Bronchial epithelial cell (primary cell): Measurements from ENCODE around the gene CNOT6L. TPM values are rescaled to one million over a fixed set of nuclear protein-coding genes. Genes with fewer than 3 reads are reported as not detected.
A peak's percentile ranks its signal among the peaks of the same experiment; 100 is the strongest.
"Not testable (repeated sequence)": the region's sequence is repeated elsewhere in the genome, so short reads cannot be mapped to it uniquely, and the experiment has no call there.

ENCODE experiments used
- DNase-seq: peaks from one replicate; pipeline ENCODE4 v3.0.0-alpha.2; 2010; ENCODE audit warnings: low read depth
- FAIRE-seq: peaks from 2 replicates; lab custom pipeline; 2011; peaks lifted over from hg19 to GRCh38; lab: Jason Lieb, UNC
- H3K27me3 ChIP-seq: 2 replicates; pipeline ENCODE4 v1.5.1; 2011; ENCODE audit warnings: low read length; ENCODE audit not compliant: control insufficient read depth, insufficient read depth
- H3K36me3 ChIP-seq: 2 replicates; pipeline ENCODE4 v1.5.1; 2011; ENCODE audit warnings: low read length; ENCODE audit not compliant: control insufficient read depth, insufficient read depth
- H3K4me3 ChIP-seq: 2 replicates; pipeline ENCODE4 v1.5.1; 2011; ENCODE audit warnings: mild to moderate bottlenecking, low read depth, low read length, control low read depth
- CTCF ChIP-seq: IDR thresholded peaks from 2 replicates; pipeline ENCODE4 v1.5.1; 2011; ENCODE audit warnings: mild to moderate bottlenecking, moderate library complexity, low read length, control low read depth, inconsistent platforms; ENCODE audit not compliant: insufficient read depth, severe bottlenecking
- total RNA-seq: library from RNA; depleted of rRNA; stranded (reverse); fragments of >200 nt; gene quantifications from 2 replicates; pipeline ENCODE4 v1.2.1, GENCODE V29; 2014

The CNOT6L gene
- total RNA-seq, 1 donor from 2014 or later, result 15.0 TPM

- DNase-seq, result peak; percentile 12
- FAIRE-seq, result no peak
- Histone ChIP-seq H3K36me3 (peaks cover 3% of the 10 kb centered on the region), H3K27me3 (no peaks in the 10 kb centered on the region), H3K4me3 (no peak overlapping the region)
- TF ChIP-seq CTCF, result no peak
Observed at GRCh38 chr4:77734928-77735327, 84.2 kb downstream of the CNOT6L start.

GRCh38 chr4:77731656-77732055 is 87.5 kb downstream of the CNOT6L start:
- H3K36me3 ChIP-seq, result peaks cover 2% of the 10 kb centered on the region
- DNase-seq, result no peak
- no peaks in the 10 kb centered on the region for H3K27me3 ChIP-seq

GRCh38 chr4:77728420-77728819 is 90.7 kb downstream of the CNOT6L start:
- DNase-seq, result no peak
- Histone ChIP-seq H3K4me3 (no peak overlapping the region), H3K36me3 (peaks cover 2% of the 10 kb centered on the region), H3K27me3 (no peaks in the 10 kb centered on the region)
- TF ChIP-seq CTCF, result peak; percentile 6
- no peak for FAIRE-seq

More at GRCh38 chr4:77731656-77732055, 87.5 kb downstream of the CNOT6L start:
- TF ChIP-seq CTCF, result no peak
- H3K4me3 ChIP-seq, result no peak overlapping the region
- no peak for FAIRE-seq

GRCh38 chr4:77721073-77721472 is 98.1 kb downstream of the CNOT6L start:
- Histone ChIP-seq H3K4me3 (no peak overlapping the region), H3K36me3 (peaks cover 1% of the 10 kb centered on the region), H3K27me3 (no peaks in the 10 kb centered on the region)
- DNase-seq (no peak), FAIRE-seq (no peak)
- TF ChIP-seq CTCF, result no peak

- FAIRE-seq, H3K36me3 ChIP-seq, DNase-seq, H3K4me3 ChIP-seq, H3K27me3 ChIP-seq: not testable (repeated sequence)
Observed at GRCh38 chr4:77718500-77718899, 100.7 kb downstream of the CNOT6L start.

GRCh38 chr4:77715414-77716290 is 103.5 kb downstream of the CNOT6L start:
- H3K4me3 ChIP-seq, result no peak overlapping the region

More at GRCh38 chr4:77715414-77716290, 103.5 kb downstream of the CNOT6L start:
- no peak for TF ChIP-seq CTCF
- no peak for FAIRE-seq
- no peak for DNase-seq
- peaks cover 1% of the 10 kb centered on the region for H3K36me3 ChIP-seq
- no peaks in the 10 kb centered on the region for H3K27me3 ChIP-seq
